HG03571 (cell line): ENCODE measurements around the gene PPIL6.
"Not testable (repeated sequence)": the region's sequence is repeated elsewhere in the genome, so short reads cannot be mapped to it uniquely, and the experiment has no call there.

Source experiments
- ATAC-seq: cut with Tn5 transposase; IDR thresholded peaks from one replicate; pipeline ENCODE4 v1.9.1; 2021; ENCODE audit not compliant: unreplicated experiment

PPIL6 gene

GRCh38 chr6:109369728-109370127, 70.7 kb downstream of the PPIL6 start:
- ATAC-seq, result no peak

GRCh38 chr6:109364382-109365078, 75.9 kb downstream of the PPIL6 start:
- not testable (repeated sequence) for ATAC-seq

GRCh38 chr6:109363753-109364152, 76.7 kb downstream of the PPIL6 start:
- ATAC-seq, result no peak

- no peak for ATAC-seq
Observed at GRCh38 chr6:109362102-109362884, 78.1 kb downstream of the PPIL6 start.

GRCh38 chr6:109360791-109361190, 79.6 kb downstream of the PPIL6 start:
- no peak for ATAC-seq

- no peak for ATAC-seq
Observed at GRCh38 chr6:109360281-109360680, 80.1 kb downstream of the PPIL6 start.

- ATAC-seq, result no peak
Observed at GRCh38 chr6:109359248-109359647, 81.2 kb downstream of the PPIL6 start.

GRCh38 chr6:109358204-109358603, 82.2 kb downstream of the PPIL6 start:
- no peak for ATAC-seq

GRCh38 chr6:109356237-109356636, 84.2 kb downstream of the PPIL6 start:
- no peak for ATAC-seq

- no peak for ATAC-seq
Observed at GRCh38 chr6:109351231-109352130, 88.9 kb downstream of the PPIL6 start.

GRCh38 chr6:109349419-109349987, 90.9 kb downstream of the PPIL6 start:
- ATAC-seq, result no peak

GRCh38 chr6:109348226-109348625, 92.2 kb downstream of the PPIL6 start:
- no peak for ATAC-seq

- no peak for ATAC-seq
Observed at GRCh38 chr6:109347779-109348178, 92.6 kb downstream of the PPIL6 start.

GRCh38 chr6:109345986-109346385, 94.4 kb downstream of the PPIL6 start:
- no peak for ATAC-seq

- no peak for ATAC-seq
Observed at GRCh38 chr6:109344226-109344625, 96.2 kb downstream of the PPIL6 start.

GRCh38 chr6:109343518-109343917, 96.9 kb downstream of the PPIL6 start:
- no peak for ATAC-seq

- no peak for ATAC-seq
Observed at GRCh38 chr6:109342911-109343310, 97.5 kb downstream of the PPIL6 start.

GRCh38 chr6:109342506-109342905, 97.9 kb downstream of the PPIL6 start:
- ATAC-seq, result no peak

- ATAC-seq, result no peak
Observed at GRCh38 chr6:109340811-109341210, 99.6 kb downstream of the PPIL6 start.
